HEK293T (cell line): Measurements from ENCODE around the gene RPRD1A.

Experiments
- CTCF ChIA-PET: fragments of 350-600 bp; formaldehyde crosslinking; extraction: SDS; loops from one replicate; lab custom pipeline; 2021; ENCODE audit warnings: antibody characterized with exemption, inconsistent platforms; lab: Yijun Ruan, JAX
- POLR2A ChIA-PET: fragments of 350-600 bp; formaldehyde crosslinking; extraction: SDS; loops from one replicate; lab custom pipeline; 2020; ENCODE audit warnings: antibody characterized with exemption, inconsistent platforms; lab: Yijun Ruan, JAX
- DNase-seq: peaks from one replicate; pipeline ENCODE4 v3.0.0; 2012; ENCODE audit warnings: mixed read lengths; ENCODE audit errors: extremely low spot score
- ARNT ChIP-seq: fragments of 450-650 bp; IDR thresholded peaks from 2 replicates; pipeline ENCODE4 v1.6.1; 2017; ENCODE audit warnings: mild to moderate bottlenecking
- BHLHE40 ChIP-seq: fragments of 450-650 bp; IDR thresholded peaks from 2 replicates; pipeline ENCODE4 v1.6.1; 2016; ENCODE audit warnings: mild to moderate bottlenecking, moderate library complexity, borderline replicate concordance
- CTBP1 ChIP-seq: fragments of 450-650 bp; IDR thresholded peaks from 2 replicates; pipeline ENCODE4 v1.6.1; 2016; ENCODE audit warnings: borderline replicate concordance
- ELF4 ChIP-seq: fragments of 450-650 bp; IDR thresholded peaks from 2 replicates; pipeline ENCODE4 v1.6.1; 2017; ENCODE audit warnings: antibody characterized with exemption
- FOXA1 ChIP-seq: fragments of 450-650 bp; IDR thresholded peaks from 2 replicates; pipeline ENCODE4 v1.6.1; 2016; ENCODE audit warnings: mild to moderate bottlenecking
- FOXK2 ChIP-seq: fragments of 450-650 bp; IDR thresholded peaks from 2 replicates; pipeline ENCODE4 v1.6.1; 2016; ENCODE audit warnings: mild to moderate bottlenecking
- FOXM1 ChIP-seq: fragments of 450-650 bp; IDR thresholded peaks from 2 replicates; pipeline ENCODE4 v1.6.1; 2017; ENCODE audit warnings: mild to moderate bottlenecking, borderline replicate concordance
- HDGF ChIP-seq: fragments of 450-650 bp; IDR thresholded peaks from 2 replicates; pipeline ENCODE4 v1.6.1; 2017; ENCODE audit warnings: antibody characterized with exemption, borderline replicate concordance
- L3MBTL2 ChIP-seq: fragments of 450-650 bp; conservative IDR thresholded peaks from 2 replicates; pipeline ENCODE4 v1.6.1; 2016; ENCODE audit warnings: mild to moderate bottlenecking
- NFRKB ChIP-seq: fragments of 450-650 bp; IDR thresholded peaks from 2 replicates; pipeline ENCODE4 v1.6.1; 2016; ENCODE audit warnings: mild to moderate bottlenecking, moderate library complexity
- PKNOX1 ChIP-seq: fragments of 450-650 bp; IDR thresholded peaks from 2 replicates; pipeline ENCODE4 v1.6.1; 2016
- SP1 ChIP-seq: fragments of 450-650 bp; IDR thresholded peaks from 2 replicates; pipeline ENCODE4 v1.6.1; 2017
- TARDBP ChIP-seq: fragments of 450-650 bp; IDR thresholded peaks from 2 replicates; pipeline ENCODE4 v1.6.1; 2016
- ZNF384 ChIP-seq: fragments of 450-650 bp; IDR thresholded peaks from 2 replicates; pipeline ENCODE4 v1.6.1; 2016

Gene RPRD1A

GRCh38 chr18:35941299-35941698 is 126.1 kb downstream of the RPRD1A start:
- CTCF ChIA-PET, result interaction anchor here (0.6 to 2.7 kb wide), 4 partner anchors 9 to 290 kb away, joined by 3 to 15 read pairs (median 4); no protein-coding TSS in a partner anchor
- POLR2A ChIA-PET, result interaction anchor here (0.7 kb wide), 1 partner anchor 9 kb away, joined by 3 read pairs; no protein-coding TSS in a partner anchor
- no peak for TF ChIP-seq CTBP1
- TF ChIP-seq FOXM1, result no peak
- TF ChIP-seq SP1, result no peak
- no peak for TF ChIP-seq ARNT
- TF ChIP-seq FOXK2, result no peak
- no peak for TF ChIP-seq NFRKB
- TF ChIP-seq PKNOX1, result no peak
- no peak for TF ChIP-seq BHLHE40
- no peak for TF ChIP-seq ZNF384
- no peak for TF ChIP-seq L3MBTL2
- no peak for TF ChIP-seq TARDBP
- no peak for TF ChIP-seq FOXA1
- no peak for TF ChIP-seq HDGF
- TF ChIP-seq ELF4, result no peak
- DNase-seq, result no peak
